CD4-positive, alpha-beta T cell treated with Interleukin-4 for 4 hours (primary cell): ENCODE measurements around the gene ZNF346.
"Not testable (repeated sequence)": the region's sequence is repeated elsewhere in the genome, so short reads cannot be mapped to it uniquely, and the experiment has no call there.

ENCODE experiments used
- DNase-seq: peaks from one replicate; pipeline ENCODE4 v3.0.0-alpha.2; 2020

Gene ZNF346

GRCh38 chr5:177010153-177010552 is 12.3 kb upstream of the ZNF346 start:
- no peak for DNase-seq

- no peak for DNase-seq
Measured at GRCh38 chr5:177015156-177015555, 7.3 kb upstream of the ZNF346 start.

- no peak for DNase-seq
Measured at GRCh38 chr5:177018341-177018740, 4.2 kb upstream of the ZNF346 start.

GRCh38 chr5:177020033-177020432 is 2.5 kb upstream of the ZNF346 start:
- no peak for DNase-seq

GRCh38 chr5:177023303-177023664 is 788 bp downstream of the ZNF346 start:
- no peak for DNase-seq

GRCh38 chr5:177024559-177024958 is 2.1 kb downstream of the ZNF346 start:
- no peak for DNase-seq

- no peak for DNase-seq
Measured at GRCh38 chr5:177025101-177025601, 2.7 kb downstream of the ZNF346 start.

GRCh38 chr5:177027665-177028064 is 5.2 kb downstream of the ZNF346 start:
- no peak for DNase-seq

GRCh38 chr5:177029498-177029897 is 7.0 kb downstream of the ZNF346 start:
- no peak for DNase-seq

- DNase-seq: no peak
Measured at GRCh38 chr5:177035976-177036375, 13.5 kb downstream of the ZNF346 start.

GRCh38 chr5:177036443-177036842 is 13.9 kb downstream of the ZNF346 start:
- no peak for DNase-seq

- DNase-seq: no peak
Measured at GRCh38 chr5:177036921-177037320, 14.4 kb downstream of the ZNF346 start.

- no peak for DNase-seq
Measured at GRCh38 chr5:177040814-177041420, 18.4 kb downstream of the ZNF346 start.

- no peak for DNase-seq
Measured at GRCh38 chr5:177041936-177042335, 19.4 kb downstream of the ZNF346 start.

GRCh38 chr5:177043114-177043513 is 20.6 kb downstream of the ZNF346 start:
- DNase-seq: no peak

GRCh38 chr5:177043958-177044357 is 21.5 kb downstream of the ZNF346 start:
- no peak for DNase-seq

GRCh38 chr5:177044641-177045040 is 22.1 kb downstream of the ZNF346 start:
- DNase-seq: no peak

- DNase-seq: no peak
Measured at GRCh38 chr5:177045631-177046030, 23.1 kb downstream of the ZNF346 start.

GRCh38 chr5:177048531-177048930 is 26.0 kb downstream of the ZNF346 start:
- not testable (repeated sequence) for DNase-seq

- no peak for DNase-seq
Measured at GRCh38 chr5:177049285-177049684, 26.8 kb downstream of the ZNF346 start.

- DNase-seq: no peak
Measured at GRCh38 chr5:177064500-177065277, 42.2 kb downstream of the ZNF346 start.

GRCh38 chr5:177065491-177065890 is 43.0 kb downstream of the ZNF346 start:
- DNase-seq: no peak

- no peak for DNase-seq
Measured at GRCh38 chr5:177066224-177066623, 43.7 kb downstream of the ZNF346 start.

- DNase-seq: no peak
Measured at GRCh38 chr5:177067503-177067902, 45.0 kb downstream of the ZNF346 start.
